PFSK-1 (cell line): Measurements from ENCODE around the gene HCN1.

Experiments
- FOXP2 ChIP-seq: optimal IDR thresholded peaks from 2 replicates; pipeline ENCODE3; 2011; ENCODE audit warnings: borderline replicate concordance, control low read depth, inconsistent platforms; ENCODE audit not compliant: insufficient read depth; ENCODE audit errors: extremely low read length, extremely low read depth
- POLR2AphosphoS5 ChIP-seq: IDR thresholded peaks from 2 replicates; pipeline ENCODE4 v1.6.1; 2012; ENCODE audit warnings: low read depth, mild to moderate bottlenecking, control low read depth, low read length, moderate library complexity
- SIN3A ChIP-seq: IDR thresholded peaks from 2 replicates; pipeline ENCODE4 v1.6.1; 2012; ENCODE audit warnings: mild to moderate bottlenecking, low read length, moderate library complexity, borderline replicate concordance; ENCODE audit not compliant: insufficient read depth
- TAF1 ChIP-seq: IDR thresholded peaks from 2 replicates; pipeline ENCODE4 v1.6.1; 2012; ENCODE audit warnings: low read length, control low read depth, borderline replicate concordance; ENCODE audit not compliant: insufficient read depth
- TF ChIP-seq, protein P1 (sequence below), 2 experiments: IDR thresholded peaks; 2 replicates each; pipeline versions ENCODE4 v1.6.1 to v1.8.0; 2011 to 2012; ENCODE audit warnings: low read depth in 2 of 2, low read length in 2 of 2, control low read depth in 1 of 2, inconsistent platforms in 1 of 2, mild to moderate bottlenecking in 1 of 2, moderate library complexity in 1 of 2; ENCODE audit not compliant: insufficient read depth in 1 of 2

The HCN1 gene

DNA sequence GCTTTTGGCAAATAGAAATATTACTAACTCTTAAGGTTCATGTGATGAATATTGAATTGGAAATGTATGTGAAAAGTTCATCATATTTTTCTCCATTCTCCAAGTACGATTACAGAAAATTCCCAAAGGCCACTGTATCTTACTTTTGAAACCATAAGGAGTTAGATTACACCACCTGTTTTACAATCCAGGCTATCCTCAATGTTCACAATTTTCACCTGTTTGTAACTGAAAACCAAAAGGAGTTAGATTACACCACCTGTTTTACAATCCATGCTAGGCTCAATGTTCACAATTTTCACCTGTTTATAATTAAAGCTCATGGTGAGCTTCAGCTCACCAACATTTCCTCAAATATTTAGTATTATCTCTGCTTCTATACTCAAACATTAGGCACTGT lies 188.0 kb downstream of the HCN1 start:
- TF ChIP-seq FOXP2 (no peak), TAF1 (no peak), SIN3A (no peak), POLR2AphosphoS5 (no peak)
- TF ChIP-seq, protein P1, sequence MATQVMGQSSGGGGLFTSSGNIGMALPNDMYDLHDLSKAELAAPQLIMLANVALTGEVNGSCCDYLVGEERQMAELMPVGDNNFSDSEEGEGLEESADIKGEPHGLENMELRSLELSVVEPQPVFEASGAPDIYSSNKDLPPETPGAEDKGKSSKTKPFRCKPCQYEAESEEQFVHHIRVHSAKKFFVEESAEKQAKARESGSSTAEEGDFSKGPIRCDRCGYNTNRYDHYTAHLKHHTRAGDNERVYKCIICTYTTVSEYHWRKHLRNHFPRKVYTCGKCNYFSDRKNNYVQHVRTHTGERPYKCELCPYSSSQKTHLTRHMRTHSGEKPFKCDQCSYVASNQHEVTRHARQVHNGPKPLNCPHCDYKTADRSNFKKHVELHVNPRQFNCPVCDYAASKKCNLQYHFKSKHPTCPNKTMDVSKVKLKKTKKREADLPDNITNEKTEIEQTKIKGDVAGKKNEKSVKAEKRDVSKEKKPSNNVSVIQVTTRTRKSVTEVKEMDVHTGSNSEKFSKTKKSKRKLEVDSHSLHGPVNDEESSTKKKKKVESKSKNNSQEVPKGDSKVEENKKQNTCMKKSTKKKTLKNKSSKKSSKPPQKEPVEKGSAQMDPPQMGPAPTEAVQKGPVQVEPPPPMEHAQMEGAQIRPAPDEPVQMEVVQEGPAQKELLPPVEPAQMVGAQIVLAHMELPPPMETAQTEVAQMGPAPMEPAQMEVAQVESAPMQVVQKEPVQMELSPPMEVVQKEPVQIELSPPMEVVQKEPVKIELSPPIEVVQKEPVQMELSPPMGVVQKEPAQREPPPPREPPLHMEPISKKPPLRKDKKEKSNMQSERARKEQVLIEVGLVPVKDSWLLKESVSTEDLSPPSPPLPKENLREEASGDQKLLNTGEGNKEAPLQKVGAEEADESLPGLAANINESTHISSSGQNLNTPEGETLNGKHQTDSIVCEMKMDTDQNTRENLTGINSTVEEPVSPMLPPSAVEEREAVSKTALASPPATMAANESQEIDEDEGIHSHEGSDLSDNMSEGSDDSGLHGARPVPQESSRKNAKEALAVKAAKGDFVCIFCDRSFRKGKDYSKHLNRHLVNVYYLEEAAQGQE (IDR thresholded peaks at IDR 0.05; ENCODE audit: insufficient read depth in 1 of 2, low read depth in 2 of 2, low read length in 2 of 2): no peak

DNA sequence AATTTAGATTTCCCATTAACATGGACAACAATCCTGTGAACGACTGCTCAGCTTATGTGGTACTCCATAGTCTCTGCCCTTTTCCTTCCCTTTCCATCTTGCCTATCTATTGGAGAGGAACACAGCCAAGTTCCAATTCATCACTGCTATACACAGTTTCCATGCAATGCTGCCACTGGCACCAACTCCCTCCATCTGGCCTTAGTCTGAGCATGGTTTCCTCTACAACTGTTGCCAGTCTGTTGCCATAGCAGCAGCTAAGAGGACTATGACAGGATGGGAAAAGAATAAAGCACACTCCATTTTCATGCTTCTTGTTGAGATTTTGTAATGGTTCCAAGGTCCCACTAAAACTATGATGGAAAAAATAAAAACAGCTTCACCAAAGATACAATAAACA lies 189.0 kb downstream of the HCN1 start:
- no peak for TF ChIP-seq POLR2AphosphoS5
- TF ChIP-seq, protein P1 (IDR thresholded peaks at IDR 0.05; ENCODE audit: insufficient read depth in 1 of 2, low read depth in 2 of 2, low read length in 2 of 2): no peak
- no peak for TF ChIP-seq SIN3A
- no peak for TF ChIP-seq FOXP2
- TF ChIP-seq TAF1: no peak

DNA sequence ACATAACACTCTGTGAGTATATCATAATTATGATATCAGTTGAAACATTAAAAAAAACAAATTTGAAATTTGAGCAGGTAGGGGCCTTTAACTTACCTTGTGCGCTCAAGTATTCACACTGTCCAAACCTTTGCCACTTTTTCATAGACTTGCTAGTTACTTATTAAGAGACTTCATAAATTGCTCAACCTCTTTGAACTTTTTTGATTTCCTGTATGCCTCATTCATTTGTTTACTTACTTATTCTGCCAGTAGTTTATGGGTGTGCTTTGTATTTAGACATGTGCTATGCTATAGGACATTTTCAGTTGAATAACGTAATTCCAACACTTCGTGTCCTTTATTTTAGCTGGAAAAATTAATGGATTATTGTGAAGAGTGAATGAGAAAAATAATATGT lies 204.8 kb downstream of the HCN1 start:
- TF ChIP-seq SIN3A (no peak), TAF1 (no peak)
- TF ChIP-seq, protein P1 (IDR thresholded peaks at IDR 0.05; ENCODE audit: insufficient read depth in 1 of 2, low read depth in 2 of 2, low read length in 2 of 2): no peak

DNA sequence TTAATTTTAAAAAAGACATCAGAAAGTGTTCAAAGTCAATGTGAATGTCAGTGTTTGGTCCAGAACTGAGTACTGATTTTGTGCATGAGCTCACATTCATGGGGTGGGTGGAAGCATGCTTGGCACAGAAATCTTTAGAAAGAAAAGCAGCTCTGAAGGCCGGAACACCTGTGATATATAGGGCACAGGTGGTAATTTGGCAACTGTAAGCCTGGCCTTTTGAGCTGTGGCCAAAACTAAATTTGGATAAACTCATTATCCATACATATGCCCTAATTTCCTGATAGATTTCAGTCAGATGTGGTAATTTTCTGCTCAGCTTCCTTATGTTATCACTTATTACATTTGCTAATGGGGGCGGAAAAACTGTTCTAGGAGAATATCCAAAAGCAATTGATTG lies 211.4 kb downstream of the HCN1 start:
- TF ChIP-seq, protein P1 (IDR thresholded peaks at IDR 0.05; ENCODE audit: insufficient read depth in 1 of 2, low read depth in 2 of 2, low read length in 2 of 2): no peak
- TF ChIP-seq TAF1: no peak
- no peak for TF ChIP-seq FOXP2
- TF ChIP-seq POLR2AphosphoS5: no peak
- no peak for TF ChIP-seq SIN3A

DNA sequence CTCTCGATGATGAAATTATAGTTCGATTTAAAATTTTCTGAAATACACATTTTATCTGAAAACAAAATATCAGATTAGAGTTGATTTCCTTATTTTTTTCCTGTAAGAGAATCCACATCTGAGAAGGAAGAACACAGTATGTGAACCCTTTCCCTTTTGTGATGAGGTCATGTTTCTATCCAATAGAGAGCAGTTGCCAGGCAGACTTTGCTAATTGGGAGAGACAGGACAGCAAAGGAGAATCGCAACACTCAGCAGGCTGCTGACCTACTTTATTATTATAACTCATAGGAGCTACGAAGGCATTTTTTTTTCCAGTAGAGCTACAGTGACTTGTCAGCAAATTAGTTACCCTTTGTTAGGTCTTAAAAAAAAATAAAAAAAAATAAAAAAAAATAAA lies 242.1 kb downstream of the HCN1 start:
- no peak for TF ChIP-seq TAF1
- TF ChIP-seq SIN3A: no peak
- TF ChIP-seq, protein P1 (IDR thresholded peaks at IDR 0.05; ENCODE audit: insufficient read depth in 1 of 2, low read depth in 2 of 2, low read length in 2 of 2): no peak
- TF ChIP-seq FOXP2: no peak
- no peak for TF ChIP-seq POLR2AphosphoS5
